ENCODE data around the gene AMBRA1. TPM values are rescaled to one million over a fixed set of nuclear protein-coding genes. Genes with fewer than 3 reads are reported as not detected.

AMBRA1 gene
- polyA plus RNA-seq, 1 donor from 2014 or later, result 34.5 TPM

DNA sequence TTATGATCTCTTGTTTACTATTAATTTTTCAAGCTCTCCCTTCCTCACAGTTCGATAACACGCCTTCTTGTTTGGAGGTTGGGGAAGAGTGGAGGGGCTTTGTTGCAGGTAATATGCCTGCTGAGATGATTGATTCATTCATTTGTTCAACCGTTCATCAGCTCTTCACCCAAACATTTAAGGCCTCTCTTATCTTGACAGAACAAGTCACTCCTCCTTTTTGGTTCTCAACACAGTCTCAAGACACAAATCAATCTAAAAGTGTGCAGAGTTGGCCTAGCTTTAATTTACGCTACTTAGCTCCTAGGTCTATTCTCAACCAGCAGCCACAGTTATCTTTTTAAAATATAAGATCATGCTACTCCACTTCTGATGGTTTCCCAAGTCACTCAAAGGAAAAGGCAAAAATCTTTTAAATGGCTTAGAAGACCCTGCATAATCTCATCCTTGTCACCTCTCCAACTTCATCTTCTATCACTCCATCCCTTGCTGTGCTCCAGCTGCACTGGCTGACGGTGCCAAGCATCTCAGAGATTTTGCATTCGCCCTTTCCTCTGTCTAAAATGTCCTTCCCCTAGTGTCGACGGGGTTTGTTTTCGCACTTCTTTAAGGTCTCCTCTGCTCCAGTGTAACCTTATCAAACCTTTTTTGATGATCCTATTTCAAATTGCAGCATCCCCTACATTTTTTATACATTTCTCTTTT lies 60.3 kb downstream of the AMBRA1 start:
- Histone ChIP-seq H3K79me2 (replicated peaks; ENCODE audit: insufficient read depth, low read length) (peaks cover 30% of the 10 kb centered on the region), H3K27me3 (ENCODE audit: insufficient read depth, low read depth, low read length) (no peaks in the 10 kb centered on the region), H3K4me2 (ENCODE audit: low read length) (no peak overlapping the region), H2AFZ (ENCODE audit: low read depth, low read length) (no peak overlapping the region), H3F3A (ENCODE audit: insufficient read depth, low read length, poor library complexity, severe bottlenecking) (no peaks in the 10 kb centered on the region), H3K4me3 (ENCODE audit: low read length) (no peak overlapping the region), H3K27ac (ENCODE audit: low read length) (no peak overlapping the region), H3K9ac (ENCODE audit: low read length) (no peak overlapping the region), H3K9me3 (ENCODE audit: low read length) (no peaks in the 10 kb centered on the region), H3K9me2 (ENCODE audit: insufficient read depth, low read length) (no peaks in the 10 kb centered on the region), H4K20me1 (ENCODE audit: insufficient read depth) (no peaks in the 10 kb centered on the region), H3K36me3 (ENCODE audit: insufficient read depth, low read length) (no peaks in the 10 kb centered on the region)
- TF ChIP-seq, protein P1, sequence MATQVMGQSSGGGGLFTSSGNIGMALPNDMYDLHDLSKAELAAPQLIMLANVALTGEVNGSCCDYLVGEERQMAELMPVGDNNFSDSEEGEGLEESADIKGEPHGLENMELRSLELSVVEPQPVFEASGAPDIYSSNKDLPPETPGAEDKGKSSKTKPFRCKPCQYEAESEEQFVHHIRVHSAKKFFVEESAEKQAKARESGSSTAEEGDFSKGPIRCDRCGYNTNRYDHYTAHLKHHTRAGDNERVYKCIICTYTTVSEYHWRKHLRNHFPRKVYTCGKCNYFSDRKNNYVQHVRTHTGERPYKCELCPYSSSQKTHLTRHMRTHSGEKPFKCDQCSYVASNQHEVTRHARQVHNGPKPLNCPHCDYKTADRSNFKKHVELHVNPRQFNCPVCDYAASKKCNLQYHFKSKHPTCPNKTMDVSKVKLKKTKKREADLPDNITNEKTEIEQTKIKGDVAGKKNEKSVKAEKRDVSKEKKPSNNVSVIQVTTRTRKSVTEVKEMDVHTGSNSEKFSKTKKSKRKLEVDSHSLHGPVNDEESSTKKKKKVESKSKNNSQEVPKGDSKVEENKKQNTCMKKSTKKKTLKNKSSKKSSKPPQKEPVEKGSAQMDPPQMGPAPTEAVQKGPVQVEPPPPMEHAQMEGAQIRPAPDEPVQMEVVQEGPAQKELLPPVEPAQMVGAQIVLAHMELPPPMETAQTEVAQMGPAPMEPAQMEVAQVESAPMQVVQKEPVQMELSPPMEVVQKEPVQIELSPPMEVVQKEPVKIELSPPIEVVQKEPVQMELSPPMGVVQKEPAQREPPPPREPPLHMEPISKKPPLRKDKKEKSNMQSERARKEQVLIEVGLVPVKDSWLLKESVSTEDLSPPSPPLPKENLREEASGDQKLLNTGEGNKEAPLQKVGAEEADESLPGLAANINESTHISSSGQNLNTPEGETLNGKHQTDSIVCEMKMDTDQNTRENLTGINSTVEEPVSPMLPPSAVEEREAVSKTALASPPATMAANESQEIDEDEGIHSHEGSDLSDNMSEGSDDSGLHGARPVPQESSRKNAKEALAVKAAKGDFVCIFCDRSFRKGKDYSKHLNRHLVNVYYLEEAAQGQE (IDR thresholded peaks at IDR 0.05; ENCODE audit: borderline replicate concordance), result no peak
- no peak for TF ChIP-seq POLR2AphosphoS5 (IDR thresholded peaks at IDR 0.05)
- no peak for TF ChIP-seq EP300 (conservative IDR thresholded peaks at IDR 0.05; ENCODE audit: poor library complexity, severe bottlenecking)
- TF ChIP-seq EZH2 (IDR thresholded peaks at IDR 0.05; ENCODE audit: borderline replicate concordance, insufficient read depth, low read length, poor library complexity, severe bottlenecking), result no peak
- TF ChIP-seq SMC3 (conservative IDR thresholded peaks at IDR 0.05; ENCODE audit: poor library complexity), result no peak
- no peak for TF ChIP-seq RAD21 (conservative IDR thresholded peaks at IDR 0.05)
- TF ChIP-seq, protein P2, sequence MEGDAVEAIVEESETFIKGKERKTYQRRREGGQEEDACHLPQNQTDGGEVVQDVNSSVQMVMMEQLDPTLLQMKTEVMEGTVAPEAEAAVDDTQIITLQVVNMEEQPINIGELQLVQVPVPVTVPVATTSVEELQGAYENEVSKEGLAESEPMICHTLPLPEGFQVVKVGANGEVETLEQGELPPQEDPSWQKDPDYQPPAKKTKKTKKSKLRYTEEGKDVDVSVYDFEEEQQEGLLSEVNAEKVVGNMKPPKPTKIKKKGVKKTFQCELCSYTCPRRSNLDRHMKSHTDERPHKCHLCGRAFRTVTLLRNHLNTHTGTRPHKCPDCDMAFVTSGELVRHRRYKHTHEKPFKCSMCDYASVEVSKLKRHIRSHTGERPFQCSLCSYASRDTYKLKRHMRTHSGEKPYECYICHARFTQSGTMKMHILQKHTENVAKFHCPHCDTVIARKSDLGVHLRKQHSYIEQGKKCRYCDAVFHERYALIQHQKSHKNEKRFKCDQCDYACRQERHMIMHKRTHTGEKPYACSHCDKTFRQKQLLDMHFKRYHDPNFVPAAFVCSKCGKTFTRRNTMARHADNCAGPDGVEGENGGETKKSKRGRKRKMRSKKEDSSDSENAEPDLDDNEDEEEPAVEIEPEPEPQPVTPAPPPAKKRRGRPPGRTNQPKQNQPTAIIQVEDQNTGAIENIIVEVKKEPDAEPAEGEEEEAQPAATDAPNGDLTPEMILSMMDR (IDR thresholded peaks at IDR 0.05; ENCODE audit: poor library complexity, severe bottlenecking), result no peak

DNA sequence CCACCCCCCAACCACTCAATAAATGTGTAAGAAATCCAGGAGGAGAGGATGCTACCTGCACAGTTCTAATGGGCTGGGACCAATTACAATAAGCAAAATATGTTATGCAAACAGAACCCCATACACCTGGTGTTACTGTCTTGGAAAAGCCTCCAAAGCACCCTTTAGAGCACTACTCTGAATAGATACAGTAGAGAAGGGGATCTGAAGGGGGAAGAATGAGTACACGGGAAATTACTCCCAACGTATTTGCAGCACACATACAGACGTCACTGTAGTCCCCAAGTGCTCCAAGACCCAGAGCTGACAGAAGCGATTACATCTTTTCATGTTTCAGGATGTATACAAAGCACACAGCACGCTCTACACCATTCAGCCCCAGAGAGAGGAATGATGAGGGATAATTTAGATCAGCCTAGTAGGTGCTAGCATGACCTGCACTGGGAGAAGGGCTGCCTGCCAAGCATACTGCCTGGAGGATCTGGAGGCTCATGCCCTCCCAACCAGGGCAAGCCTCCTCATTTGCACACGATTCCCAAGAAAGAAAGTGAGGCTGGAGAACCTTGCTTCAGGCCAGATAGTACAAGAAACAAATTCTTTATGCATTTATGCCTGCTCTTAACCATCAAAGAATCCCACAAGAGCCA lies 63.8 kb downstream of the AMBRA1 start:
- Histone ChIP-seq H3F3A (ENCODE audit: insufficient read depth, low read length, poor library complexity, severe bottlenecking) (no peaks in the 10 kb centered on the region), H4K20me1 (ENCODE audit: insufficient read depth) (no peaks in the 10 kb centered on the region), H3K27me3 (ENCODE audit: insufficient read depth, low read depth, low read length) (no peaks in the 10 kb centered on the region), H3K9me3 (ENCODE audit: low read length) (no peaks in the 10 kb centered on the region), H2AFZ (ENCODE audit: low read depth, low read length) (no peak overlapping the region), H3K4me2 (ENCODE audit: low read length) (no peak overlapping the region), H3K4me3 (ENCODE audit: low read length) (no peak overlapping the region), H3K27ac (ENCODE audit: low read length) (no peak overlapping the region), H3K9ac (ENCODE audit: low read length) (no peak overlapping the region), H3K79me2 (replicated peaks; ENCODE audit: insufficient read depth, low read length) (peaks cover 28% of the 10 kb centered on the region), H3K36me3 (ENCODE audit: insufficient read depth, low read length) (no peaks in the 10 kb centered on the region), H3K9me2 (ENCODE audit: insufficient read depth, low read length) (no peaks in the 10 kb centered on the region)
- TF ChIP-seq, protein P1 (IDR thresholded peaks at IDR 0.05; ENCODE audit: borderline replicate concordance), result no peak

All from neural cell (in vitro differentiated cells).